ENCODE results near the gene GPR160.

Gene GPR160

DNA sequence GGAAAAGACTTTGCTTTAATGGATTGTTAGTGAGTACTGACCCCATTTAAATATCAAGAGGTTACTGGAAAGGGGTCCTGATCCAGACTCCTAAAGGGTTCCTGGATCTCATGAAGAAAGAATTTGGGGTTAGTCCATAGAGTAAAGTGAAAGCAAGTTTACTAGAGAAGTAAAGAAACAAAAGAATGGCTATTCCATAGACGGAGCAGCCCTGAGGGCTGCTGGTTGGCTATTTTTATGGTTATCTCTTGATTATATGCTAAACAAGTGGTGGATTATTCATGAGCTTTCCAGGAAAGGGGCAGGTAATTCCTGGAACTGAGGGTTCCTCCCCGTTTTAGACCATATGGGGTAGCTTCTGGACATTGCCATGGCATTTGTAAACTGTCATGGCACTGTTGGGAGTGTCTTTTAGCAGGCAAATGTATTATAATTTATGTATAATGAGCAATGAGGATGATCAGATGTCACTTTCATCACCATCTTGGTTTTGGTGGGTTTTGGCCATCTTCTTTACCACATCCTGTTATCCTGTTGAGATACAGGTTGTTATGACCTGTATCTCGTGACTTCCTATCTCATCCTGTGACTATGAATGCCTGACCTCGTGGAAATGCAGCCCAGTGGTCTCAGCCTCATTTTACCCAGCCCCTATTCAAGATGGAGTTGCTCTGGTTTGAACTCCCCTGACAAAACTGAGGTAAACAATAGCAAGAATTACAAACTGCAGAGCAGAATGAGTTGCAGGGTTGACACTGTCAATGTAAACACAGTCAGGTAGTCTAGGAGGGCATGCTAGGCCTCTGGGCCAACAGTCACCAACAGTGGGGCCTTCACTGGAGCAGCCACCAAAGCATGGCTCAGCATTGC, 10.3 kb upstream of the GPR160 start:
- no peak for DNase-seq (ENCODE audit: low read depth)

DNA sequence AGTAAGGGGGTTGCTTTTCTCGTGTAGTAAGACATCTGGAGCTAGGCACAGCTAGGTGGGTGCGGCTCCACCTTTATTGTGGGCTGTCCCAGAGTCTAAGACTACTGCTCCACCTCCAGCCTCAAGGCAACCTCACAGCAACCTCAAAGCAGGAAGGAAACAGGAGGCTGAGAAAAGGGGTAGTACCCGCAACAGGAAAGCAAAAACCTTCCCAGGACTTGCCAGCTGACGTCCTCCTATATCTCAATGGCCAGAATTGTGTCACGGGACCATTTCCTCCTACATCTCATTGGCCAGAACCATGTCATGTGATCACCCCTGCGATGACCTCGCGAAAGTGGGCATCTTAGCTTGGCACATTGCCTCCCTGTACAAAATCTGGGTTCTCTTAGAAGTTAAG, 4.3 kb upstream of the GPR160 start:
- DNase-seq (ENCODE audit: low read depth): no peak

DNA sequence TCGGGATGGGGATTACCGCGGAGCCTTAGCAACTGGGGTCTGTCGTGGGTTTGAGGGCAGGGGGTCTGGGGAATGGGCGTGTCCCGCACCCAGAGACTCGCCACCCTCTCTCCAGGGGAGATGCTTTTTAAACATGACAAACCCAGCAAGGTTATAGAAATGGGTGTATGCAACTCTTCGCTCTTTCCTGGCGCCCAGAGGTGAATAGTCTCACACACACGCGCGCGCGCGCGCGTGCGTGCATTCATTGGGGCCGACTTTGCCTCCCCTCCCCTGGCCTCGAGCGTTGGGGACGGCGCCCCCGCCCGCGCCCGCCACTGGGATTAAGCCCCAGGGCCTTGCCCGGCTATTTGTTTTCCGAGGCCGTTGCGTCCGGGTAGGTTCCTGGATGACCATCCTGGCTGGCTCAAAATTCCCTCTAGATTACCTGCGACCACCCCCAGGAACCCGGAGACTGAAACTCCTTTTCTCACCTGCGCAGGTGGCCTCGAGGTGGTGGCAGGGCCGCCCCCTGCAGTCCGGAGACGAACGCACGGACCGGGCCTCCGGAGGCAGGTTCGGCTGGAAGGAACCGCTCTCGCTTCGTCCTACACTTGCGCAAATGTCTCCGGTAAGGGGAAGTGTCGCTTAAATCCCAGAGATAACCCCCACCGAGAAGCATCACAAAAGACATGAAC, 777 bp downstream of the GPR160 start:
- DNase-seq (ENCODE audit: low read depth): no peak

DNA sequence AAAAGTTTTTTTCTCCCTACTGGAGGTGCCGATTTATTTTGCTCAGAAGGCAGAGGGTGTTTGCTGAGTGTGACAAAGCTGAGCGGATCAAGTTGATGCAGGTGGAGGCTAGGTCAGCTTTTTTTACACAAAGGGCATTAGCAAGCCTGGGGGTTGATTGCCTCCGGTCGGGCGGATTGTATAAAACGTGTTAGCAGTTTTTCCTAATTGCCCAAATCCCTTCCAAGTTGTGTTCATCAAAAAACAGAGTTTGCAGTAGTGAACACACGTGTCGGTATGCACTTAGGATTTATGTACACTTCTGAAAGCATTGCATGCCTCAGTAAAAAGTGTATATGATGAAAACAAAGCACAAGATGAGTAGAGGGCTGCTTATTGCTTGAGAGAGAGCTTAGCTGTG, 2.6 kb downstream of the GPR160 start:
- DNase-seq (ENCODE audit: low read depth): no peak

DNA sequence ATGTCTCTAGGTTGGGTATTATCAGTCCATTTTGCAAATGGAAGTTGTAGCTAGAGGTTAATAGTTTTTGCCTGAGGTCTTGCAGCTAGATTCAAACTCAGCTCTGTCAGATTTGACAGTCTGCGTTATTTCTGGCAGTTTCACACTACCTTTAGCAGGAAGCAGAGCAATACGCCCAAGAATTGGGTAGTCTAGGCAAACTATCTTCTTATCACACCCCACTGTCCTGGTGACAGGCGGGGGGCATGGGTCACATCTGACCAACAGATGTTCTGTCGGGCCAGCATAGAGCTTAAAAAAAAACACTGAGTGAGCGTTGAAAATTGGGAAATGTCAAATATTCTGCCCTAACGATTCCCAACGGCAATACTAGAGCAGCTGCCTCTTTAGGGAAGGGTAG, 5.7 kb downstream of the GPR160 start:
- DNase-seq (ENCODE audit: low read depth): no peak

DNA sequence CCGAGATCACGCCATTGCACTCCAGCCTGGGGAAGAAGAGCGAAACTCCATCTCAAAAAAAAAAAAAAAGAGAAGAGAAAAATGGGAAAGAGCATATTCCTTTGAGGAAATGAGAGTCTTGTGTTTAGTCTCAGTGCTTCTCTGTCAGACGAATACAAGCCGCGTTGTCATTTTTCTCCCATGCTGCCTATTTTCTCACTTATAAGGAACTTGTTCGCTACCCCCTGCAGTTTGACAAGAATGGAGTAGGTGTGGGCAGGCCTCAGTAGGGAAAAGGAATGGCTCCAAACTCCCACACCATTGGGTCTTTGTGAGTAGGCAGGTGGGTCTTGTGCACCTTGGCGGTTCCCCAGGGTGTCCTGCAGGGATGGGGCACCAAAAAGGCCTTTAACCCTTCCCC, 6.5 kb downstream of the GPR160 start:
- no peak for DNase-seq (ENCODE audit: low read depth)

DNA sequence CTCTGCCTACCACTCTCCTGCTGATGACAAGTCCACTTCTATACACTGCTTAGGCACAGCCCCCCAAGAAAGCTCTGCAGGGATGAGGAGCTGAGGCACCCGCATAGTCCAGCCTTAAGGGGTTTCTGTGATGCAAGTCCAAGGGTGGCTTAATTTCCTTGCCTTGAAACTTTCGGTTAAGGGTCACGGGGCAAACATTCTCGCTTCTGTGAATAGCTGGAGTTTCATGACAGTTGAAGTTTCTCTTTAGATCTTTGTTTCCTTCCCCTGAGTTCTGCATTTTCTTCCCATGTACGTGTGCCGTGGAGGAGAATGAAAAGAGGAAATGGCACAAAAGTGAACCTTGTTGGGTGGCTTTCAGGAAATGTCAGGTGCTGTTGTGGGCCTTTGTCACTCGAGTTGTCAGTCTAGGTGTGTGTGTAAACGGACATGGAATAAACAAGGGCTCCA, 7.0 kb downstream of the GPR160 start:
- no peak for DNase-seq (ENCODE audit: low read depth)

DNA sequence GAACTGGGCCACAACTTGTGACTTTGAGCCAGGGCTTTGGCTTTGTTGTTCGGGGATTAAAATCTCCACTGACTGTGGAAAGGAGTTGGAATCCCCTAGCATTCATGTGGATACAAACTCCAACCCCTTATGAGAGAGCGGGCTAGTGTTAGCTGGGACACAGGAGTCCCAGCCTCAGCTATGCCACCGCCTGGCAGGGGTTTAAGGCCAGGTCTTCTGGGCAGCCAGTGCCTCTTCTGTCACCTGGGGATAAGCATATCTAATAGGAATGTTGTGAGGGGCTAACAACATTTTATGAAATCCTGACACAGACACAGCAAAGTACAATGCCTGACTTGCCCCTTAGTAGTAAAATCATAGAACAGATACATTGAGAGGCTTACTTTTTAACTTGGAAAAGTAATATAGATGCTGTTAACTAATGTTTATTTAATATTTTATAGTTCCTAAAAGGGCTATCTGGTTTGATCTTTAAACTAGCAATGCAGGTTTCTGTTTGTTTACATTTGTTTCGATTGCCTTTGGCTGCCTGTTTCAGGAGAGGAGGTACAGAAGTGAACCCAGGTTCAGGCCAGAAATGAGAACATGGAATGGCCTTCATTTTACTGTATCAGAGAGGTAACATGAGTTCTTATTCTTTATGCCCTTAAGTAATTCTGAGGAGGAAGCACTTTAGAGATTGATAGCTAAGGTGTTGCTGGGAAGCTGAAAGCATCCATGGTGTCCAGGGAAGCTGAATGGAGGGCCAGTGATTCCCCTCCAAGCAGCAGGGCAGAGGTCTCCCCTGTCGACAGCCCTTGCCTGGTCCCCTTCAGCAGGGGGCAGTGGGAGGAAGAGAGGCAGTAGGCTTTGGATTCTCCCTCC, 8.7 kb downstream of the GPR160 start:
- no peak for DNase-seq (ENCODE audit: low read depth)

DNA sequence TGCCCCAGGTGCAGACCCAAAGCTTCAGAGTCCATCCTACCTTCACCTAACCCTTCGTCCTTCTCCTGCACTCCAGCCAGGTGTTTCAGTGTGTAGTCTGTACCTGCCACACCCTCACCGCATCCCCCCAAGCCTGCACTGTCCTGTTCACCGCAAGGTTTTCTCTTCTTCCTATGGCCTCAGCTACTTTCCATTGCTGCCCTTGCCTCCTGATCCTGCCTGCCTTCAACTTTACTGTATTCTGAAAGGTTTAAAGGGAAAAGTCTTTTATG, 9.3 kb downstream of the GPR160 start:
- no peak for DNase-seq (ENCODE audit: low read depth)

DNA sequence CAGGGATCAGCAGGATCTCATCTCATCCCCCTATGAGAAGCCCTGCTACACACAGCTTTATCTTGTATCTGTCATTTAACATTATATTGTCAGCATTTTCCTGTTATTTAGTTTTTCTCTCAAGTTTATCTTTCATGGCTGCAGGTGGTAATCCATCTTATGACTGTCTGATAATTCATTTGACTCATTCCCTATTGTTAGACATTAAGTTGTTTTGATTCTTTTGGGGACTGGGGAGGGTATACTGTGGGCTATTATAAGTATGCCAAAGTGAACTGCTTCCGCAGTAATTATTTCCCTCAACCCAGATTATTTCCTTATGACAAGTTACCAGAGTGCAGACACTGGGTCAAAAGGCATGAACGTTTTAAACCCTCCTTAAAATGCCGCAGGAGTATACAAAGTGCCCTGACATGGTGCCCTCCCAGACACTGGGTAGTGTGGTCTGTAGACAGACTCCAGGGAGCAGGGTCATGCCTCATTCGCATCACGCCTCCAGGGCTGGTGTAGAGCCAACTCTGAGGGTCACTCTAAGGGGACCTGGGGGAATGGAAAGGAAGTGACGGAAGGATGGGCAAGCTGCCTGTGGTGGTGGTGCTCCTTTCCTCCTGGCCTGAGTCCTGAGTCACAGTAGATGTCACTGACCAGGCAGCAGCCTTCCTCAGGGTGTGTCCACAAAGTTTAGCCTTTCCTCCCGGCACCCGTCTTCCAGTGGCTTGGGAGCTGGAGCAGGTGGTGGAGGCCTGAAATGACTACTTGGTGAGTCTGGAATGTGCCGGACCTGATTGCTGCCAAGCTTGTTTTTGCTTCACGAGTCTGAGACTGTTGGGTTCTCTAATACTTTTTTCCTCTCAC, 11.6 kb downstream of the GPR160 start:
- DNase-seq (ENCODE audit: low read depth): no peak

DNA sequence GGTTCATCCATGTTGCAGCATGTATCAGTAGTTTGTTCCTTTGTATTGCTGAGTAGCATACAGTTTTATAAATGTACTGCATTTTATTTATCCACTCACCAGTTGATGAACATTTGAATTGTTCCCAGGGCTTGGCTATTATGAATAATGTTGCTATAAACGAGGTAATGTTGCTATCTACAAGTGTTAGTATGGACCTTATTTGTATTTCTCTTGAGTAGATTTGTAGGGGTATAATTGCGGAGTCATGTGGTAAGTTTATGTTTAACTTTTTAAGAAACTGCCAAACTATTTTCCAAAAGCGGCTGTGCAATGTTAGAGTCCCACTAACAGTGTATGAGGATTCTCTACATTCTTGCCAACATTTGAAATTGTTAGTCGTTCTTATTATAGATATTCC, 13.0 kb downstream of the GPR160 start:
- DNase-seq (ENCODE audit: low read depth): no peak

DNA sequence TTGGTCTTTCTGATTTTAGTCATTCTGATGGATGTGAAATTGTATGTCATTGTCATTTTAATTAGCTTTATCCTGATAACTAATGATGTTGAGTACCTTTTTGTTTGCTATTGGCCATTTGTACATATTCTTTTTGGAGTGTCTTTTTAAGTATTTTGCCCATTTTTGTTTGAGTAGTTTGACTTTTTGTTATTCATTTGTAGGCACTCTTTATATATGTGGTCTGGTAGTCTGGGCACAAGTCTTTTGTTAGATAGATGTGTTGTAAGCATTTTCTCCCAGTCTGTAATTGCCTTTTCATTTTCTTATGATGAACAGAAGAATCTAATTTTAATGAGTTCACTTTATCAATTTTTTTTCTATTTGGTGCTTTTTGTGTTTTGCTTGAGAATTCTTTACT, 14.6 kb downstream of the GPR160 start:
- no peak for DNase-seq (ENCODE audit: low read depth)

DNA sequence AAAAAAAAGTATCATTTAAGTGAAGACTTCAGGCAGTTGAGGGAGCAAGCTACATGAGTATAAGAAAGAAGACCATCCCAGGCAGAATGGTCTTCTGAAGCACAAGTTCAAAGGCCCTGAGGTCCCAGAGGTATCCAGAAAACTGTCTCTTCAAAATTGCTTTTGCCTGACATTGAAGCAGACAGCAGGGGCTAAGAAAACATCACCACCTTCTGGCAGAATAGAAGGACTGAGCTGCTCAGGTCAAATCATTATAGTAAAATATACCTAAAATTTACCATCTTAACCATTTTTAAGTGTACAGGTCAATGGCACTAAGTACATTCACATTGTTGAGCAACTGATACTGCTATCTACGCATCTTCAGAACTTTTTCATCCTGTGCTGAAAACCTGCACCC, 16.4 kb downstream of the GPR160 start:
- no peak for DNase-seq (ENCODE audit: low read depth)

DNA sequence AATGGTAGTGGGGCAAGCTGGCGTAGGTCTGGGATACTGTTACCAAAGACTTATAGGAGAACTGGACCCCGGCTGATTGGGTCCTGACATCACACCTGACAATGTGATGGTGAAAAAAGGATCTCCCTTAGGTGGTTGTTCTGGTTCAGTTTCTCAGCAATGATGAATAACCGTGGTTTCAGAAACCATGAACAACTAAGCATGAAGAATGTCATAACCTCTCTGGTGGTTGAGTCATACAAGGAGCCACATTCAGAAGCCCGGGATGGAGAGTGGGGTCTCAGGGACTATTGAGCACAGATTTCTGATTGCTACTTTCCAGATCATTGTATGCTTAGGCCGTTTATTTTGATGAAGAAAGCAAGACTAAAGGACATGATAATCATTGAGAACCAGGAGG, 17.4 kb downstream of the GPR160 start:
- DNase-seq (ENCODE audit: low read depth): no peak

DNA sequence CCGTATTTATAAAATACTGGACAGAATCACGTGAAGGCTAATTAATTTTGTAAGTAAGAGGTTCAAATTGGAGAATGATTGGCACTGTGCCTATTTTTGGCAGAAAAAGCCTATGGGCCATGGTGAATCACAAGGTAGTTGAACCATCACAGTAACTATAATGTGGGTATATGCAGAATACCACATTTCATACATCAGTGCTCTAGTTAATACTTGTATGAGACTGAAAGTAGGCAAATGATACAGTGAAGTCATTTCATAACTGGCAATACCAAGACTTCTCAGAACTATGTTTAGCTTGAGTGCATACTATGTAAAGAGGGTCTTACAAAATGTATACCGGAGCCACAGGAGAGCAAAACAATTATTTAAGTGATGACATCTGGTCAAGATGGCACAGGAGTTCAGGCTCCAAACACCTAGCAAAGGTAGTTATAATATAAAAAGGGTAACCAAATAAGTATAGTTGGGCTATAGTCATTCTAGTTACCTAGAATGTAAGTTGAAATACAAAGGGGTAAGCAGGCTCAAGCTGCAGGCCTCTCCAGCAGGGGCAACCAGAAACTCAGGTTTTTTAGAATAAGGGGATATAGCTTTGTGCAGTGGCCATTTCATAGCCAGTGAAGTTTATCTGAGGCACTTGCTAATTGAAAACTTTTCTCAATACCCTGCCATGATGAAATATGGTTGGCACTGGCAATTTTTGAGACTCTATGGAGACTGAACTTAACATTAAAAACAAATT, 19.1 kb downstream of the GPR160 start:
- no peak for DNase-seq (ENCODE audit: low read depth)

DNA sequence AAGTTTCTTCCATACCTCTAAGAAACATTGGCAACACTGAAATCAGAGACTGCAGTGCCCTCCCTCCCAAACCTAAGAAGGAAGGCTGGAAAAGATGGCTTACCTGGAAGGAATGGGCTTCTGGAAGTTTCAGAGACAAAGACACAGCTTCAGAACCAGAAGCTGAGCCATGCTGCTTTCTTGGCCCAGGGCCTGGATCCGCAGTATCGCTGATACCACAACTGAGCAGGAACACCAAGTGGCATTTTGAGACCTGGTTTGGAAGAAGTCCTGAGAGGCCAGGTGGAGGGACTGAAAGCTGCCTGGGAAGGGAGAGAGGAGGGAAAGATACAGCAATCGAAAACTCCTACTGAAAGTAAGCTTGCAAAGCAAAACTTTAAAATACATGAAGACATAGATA, 19.8 kb downstream of the GPR160 start:
- DNase-seq (ENCODE audit: low read depth): no peak

DNA sequence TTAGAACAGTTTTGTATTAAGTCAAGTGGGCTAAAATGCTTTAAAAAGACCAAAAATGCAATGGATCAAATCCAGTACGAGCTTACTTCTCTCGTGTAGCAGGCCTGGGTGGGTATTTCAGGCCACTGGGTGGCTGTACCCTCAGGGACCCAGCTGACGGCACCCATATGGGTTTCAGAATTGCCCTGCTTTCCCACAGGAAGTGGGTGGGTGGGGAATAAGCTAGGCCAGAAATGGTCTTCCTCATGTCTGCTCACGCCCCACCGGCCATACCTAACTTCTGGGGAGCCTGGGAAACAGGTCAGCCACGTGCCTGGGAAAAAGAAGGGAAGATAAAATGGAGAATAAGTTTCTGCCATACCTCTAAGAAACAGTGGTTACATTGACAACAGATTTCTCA, 20.3 kb downstream of the GPR160 start:
- DNase-seq (ENCODE audit: low read depth): no peak

DNA sequence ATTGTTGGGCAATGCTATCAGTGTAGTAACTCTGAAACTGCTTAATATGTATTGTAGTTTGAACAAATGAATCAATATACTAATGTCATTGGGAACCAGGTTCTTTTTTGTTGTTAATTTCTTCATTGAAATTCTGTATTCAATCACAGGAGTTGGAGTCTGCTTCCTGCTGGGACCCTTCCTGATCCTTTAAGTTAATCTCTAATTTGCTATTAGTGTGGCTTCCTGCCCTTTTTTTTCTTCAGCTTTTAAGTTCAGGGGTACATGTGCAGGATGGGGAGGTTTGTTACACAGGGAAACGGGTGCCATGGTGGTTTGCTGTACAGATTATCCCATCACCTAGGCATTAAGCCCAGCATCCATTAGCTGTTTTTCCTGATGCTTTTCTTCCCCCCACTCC, 21.7 kb downstream of the GPR160 start:
- DNase-seq (ENCODE audit: low read depth): no peak

DNA sequence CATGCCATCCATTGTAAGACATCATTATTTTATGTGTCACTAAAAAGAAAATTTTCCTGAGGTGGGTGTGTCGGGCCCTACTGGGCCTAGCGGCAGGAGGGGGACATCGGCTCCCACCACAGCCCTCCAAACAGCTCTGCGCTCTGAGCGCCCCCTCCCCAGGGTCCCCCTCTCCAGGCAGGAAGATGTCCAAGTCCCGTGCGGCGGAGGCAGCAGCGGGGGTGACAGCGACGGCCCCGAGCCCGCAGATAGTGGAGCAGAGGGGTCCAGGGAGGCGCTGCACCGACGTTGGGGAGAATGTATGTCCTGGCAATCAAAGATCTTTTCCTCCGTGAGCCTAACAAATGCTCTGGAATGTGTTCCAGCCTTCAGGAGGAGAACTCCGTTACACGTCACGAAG, 24.3 kb downstream of the GPR160 start:
- DNase-seq (ENCODE audit: low read depth): no peak

DNA sequence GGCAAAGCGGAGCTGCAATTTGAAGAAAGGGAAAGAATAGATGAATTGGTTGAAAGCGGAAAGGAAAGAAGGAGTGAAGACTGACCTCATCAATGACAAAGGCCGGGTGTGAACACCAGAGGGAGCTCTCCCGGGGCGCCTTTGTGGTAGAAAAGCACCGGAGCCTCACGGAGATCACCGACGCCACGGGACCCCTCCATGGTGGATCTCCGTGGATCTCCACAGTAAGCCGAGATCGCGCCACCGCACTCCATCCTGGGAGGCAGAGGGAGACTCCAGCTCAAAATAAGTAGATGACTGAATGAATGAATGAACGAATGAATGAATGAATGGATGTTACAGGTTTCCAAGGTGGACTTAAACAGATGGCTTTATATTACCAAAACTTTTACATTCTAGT, 25.0 kb downstream of the GPR160 start:
- DNase-seq (ENCODE audit: low read depth): no peak

DNA sequence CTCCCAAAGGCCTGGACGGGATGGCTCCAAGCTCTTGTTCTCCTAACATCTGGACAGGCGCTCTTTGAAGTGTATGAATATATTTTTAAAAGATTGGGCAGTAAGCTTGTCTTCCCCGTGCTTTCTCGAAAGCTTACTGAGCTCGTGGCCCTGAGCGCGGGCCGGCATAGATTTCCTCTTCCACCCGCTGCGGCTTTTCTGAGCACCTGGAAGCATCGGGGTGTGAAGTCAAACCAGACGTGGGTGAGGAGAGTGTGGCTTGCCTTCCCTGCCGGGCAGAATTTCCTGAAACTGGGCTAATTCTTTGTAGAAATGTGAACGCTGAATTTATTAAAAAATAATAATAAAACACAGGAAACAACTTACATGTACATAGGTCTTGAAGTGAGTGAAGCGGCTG, 25.9 kb downstream of the GPR160 start:
- DNase-seq (ENCODE audit: low read depth): no peak

Data from stimulated activated CD8-positive, alpha-beta memory T cell treated with anti-CD3 and anti-CD28 coated beads, Interleukin-12 subunit alpha, Interleukin-12 subunit beta, amount 100 ng/mL, for 4 hours (primary cell).